GM18868 (cell line): Measurements from ENCODE around the gene GUK1.
"Not testable (repeated sequence)": the region's sequence is repeated elsewhere in the genome, so short reads cannot be mapped to it uniquely, and the experiment has no call there.

Source experiments
- ATAC-seq: cut with Tn5 transposase; IDR thresholded peaks from one replicate; pipeline ENCODE4 v1.9.1; 2021; ENCODE audit warnings: mild to moderate bottlenecking, moderate library complexity; ENCODE audit not compliant: unreplicated experiment

GUK1 gene

GRCh38 chr1:228175316-228176023 is 35.4 kb downstream of the GUK1 start:
- ATAC-seq: no peak

- ATAC-seq: no peak
Observed at GRCh38 chr1:228176024-228176395, 35.9 kb downstream of the GUK1 start.

GRCh38 chr1:228176461-228177182 is 36.5 kb downstream of the GUK1 start:
- ATAC-seq: no peak

GRCh38 chr1:228177183-228177475 is 37.0 kb downstream of the GUK1 start:
- ATAC-seq: no peak

- no peak for ATAC-seq
Observed at GRCh38 chr1:228177721-228178710, 37.9 kb downstream of the GUK1 start.

GRCh38 chr1:228178737-228179684 is 38.9 kb downstream of the GUK1 start:
- no peak for ATAC-seq

- ATAC-seq: no peak
Observed at GRCh38 chr1:228180271-228180958, 40.3 kb downstream of the GUK1 start.

GRCh38 chr1:228180959-228181644 is 41.0 kb downstream of the GUK1 start:
- no peak for ATAC-seq

- ATAC-seq: no peak
Observed at GRCh38 chr1:228181645-228182034, 41.6 kb downstream of the GUK1 start.

- ATAC-seq: no peak
Observed at GRCh38 chr1:228182296-228183030, 42.4 kb downstream of the GUK1 start.

GRCh38 chr1:228184152-228184551 is 44.1 kb downstream of the GUK1 start:
- no peak for ATAC-seq

- ATAC-seq: no peak
Observed at GRCh38 chr1:228185641-228185965, 45.5 kb downstream of the GUK1 start.

- not testable (repeated sequence) for ATAC-seq
Observed at GRCh38 chr1:228188249-228188648, 48.2 kb downstream of the GUK1 start.

- no peak for ATAC-seq
Observed at GRCh38 chr1:228190182-228190581, 50.1 kb downstream of the GUK1 start.

- no peak for ATAC-seq
Observed at GRCh38 chr1:228190778-228191177, 50.7 kb downstream of the GUK1 start.

GRCh38 chr1:228194436-228194835 is 54.4 kb downstream of the GUK1 start:
- no peak for ATAC-seq

- no peak for ATAC-seq
Observed at GRCh38 chr1:228194921-228195812, 55.1 kb downstream of the GUK1 start.
